ENCODE results near the gene LEMD3. TPM values are rescaled to one million over a fixed set of nuclear protein-coding genes. Genes with fewer than 3 reads are reported as not detected.

LEMD3 gene
- 22.0 and 23.2 TPM in 2 replicates for total RNA-seq (2014; rRNA removed)
- polyA plus RNA-seq (2012), result 5.5 TPM

- peak; percentile 84 for DNase-seq (ENCODE audit: low read depth)
Measured at GRCh38 chr12:65169320-65170208, at the start of gene LEMD3. TSS of gene LEMD3 (plus strand) at chr12:65169583. CDS start at chr12:65169597, 14 bp downstream.

- DNase-seq (ENCODE audit: low read depth), result no peak
Measured at GRCh38 chr12:65121049-65121955, 48.1 kb upstream of the LEMD3 start, which contains the start of gene WIF1. TSS of gene WIF1 (minus strand) at chr12:65121305. CDS start at chr12:65121191, 114 bp downstream.

- no peak for DNase-seq (ENCODE audit: low read depth)
Measured at GRCh38 chr12:65121956-65122469, 47.4 kb upstream of the LEMD3 start.

GRCh38 chr12:65122703-65123102 lies 46.7 kb upstream of the LEMD3 start:
- DNase-seq (ENCODE audit: low read depth), result no peak

- peak; percentile 41 for DNase-seq (ENCODE audit: low read depth)
Measured at GRCh38 chr12:65123435-65124063, 45.8 kb upstream of the LEMD3 start.

- DNase-seq (ENCODE audit: low read depth), result no peak
Measured at GRCh38 chr12:65125247-65125646, 44.1 kb upstream of the LEMD3 start.

- DNase-seq (ENCODE audit: low read depth), result no peak
Measured at GRCh38 chr12:65125975-65126374, 43.4 kb upstream of the LEMD3 start.

GRCh38 chr12:65126482-65126881 lies 42.9 kb upstream of the LEMD3 start:
- no peak for DNase-seq (ENCODE audit: low read depth)

- DNase-seq (ENCODE audit: low read depth), result no peak
Measured at GRCh38 chr12:65133879-65134278, 35.5 kb upstream of the LEMD3 start.

- DNase-seq (ENCODE audit: low read depth), result no peak
Measured at GRCh38 chr12:65139389-65139788, 30.0 kb upstream of the LEMD3 start.

GRCh38 chr12:65140738-65141137 lies 28.6 kb upstream of the LEMD3 start:
- no peak for DNase-seq (ENCODE audit: low read depth)

GRCh38 chr12:65147312-65147905 lies 22.0 kb upstream of the LEMD3 start:
- DNase-seq (ENCODE audit: low read depth), result no peak

- DNase-seq (ENCODE audit: low read depth), result peak; percentile 25
Measured at GRCh38 chr12:65152012-65152411, 17.4 kb upstream of the LEMD3 start.

- DNase-seq (ENCODE audit: low read depth), result peak; percentile 86
Measured at GRCh38 chr12:65152596-65152995, 16.8 kb upstream of the LEMD3 start.

GRCh38 chr12:65155784-65156183 lies 13.6 kb upstream of the LEMD3 start:
- no peak for DNase-seq (ENCODE audit: low read depth)

- peak; percentile 5 for DNase-seq (ENCODE audit: low read depth)
Measured at GRCh38 chr12:65156366-65156841, 13.0 kb upstream of the LEMD3 start.

- DNase-seq (ENCODE audit: low read depth), result no peak
Measured at GRCh38 chr12:65157091-65157490, 12.3 kb upstream of the LEMD3 start.

- no peak for DNase-seq (ENCODE audit: low read depth)
Measured at GRCh38 chr12:65162609-65163008, 6.8 kb upstream of the LEMD3 start.

- no peak for DNase-seq (ENCODE audit: low read depth)
Measured at GRCh38 chr12:65164244-65164643, 5.1 kb upstream of the LEMD3 start.

- DNase-seq (ENCODE audit: low read depth), result peak; percentile 3
Measured at GRCh38 chr12:65164774-65165173, 4.6 kb upstream of the LEMD3 start.
